GM21737 (cell line): ENCODE results near the gene TRANK1.
A peak's percentile ranks its signal among the peaks of the same experiment; 100 is the strongest.

Experiments used
- ATAC-seq: cut with Tn5 transposase; IDR thresholded peaks from one replicate; pipeline ENCODE4 v1.9.1; 2021; ENCODE audit warnings: mild to moderate bottlenecking, moderate library complexity; ENCODE audit not compliant: unreplicated experiment

Gene TRANK1

GRCh38 chr3:36859494-36859893, 85.4 kb downstream of the TRANK1 start:
- no peak for ATAC-seq

GRCh38 chr3:36852071-36852470, 92.8 kb downstream of the TRANK1 start:
- no peak for ATAC-seq

- no peak for ATAC-seq
These were observed 94.1 kb downstream of the TRANK1 start for GRCh38 chr3:36850743-36851142.

DNA sequence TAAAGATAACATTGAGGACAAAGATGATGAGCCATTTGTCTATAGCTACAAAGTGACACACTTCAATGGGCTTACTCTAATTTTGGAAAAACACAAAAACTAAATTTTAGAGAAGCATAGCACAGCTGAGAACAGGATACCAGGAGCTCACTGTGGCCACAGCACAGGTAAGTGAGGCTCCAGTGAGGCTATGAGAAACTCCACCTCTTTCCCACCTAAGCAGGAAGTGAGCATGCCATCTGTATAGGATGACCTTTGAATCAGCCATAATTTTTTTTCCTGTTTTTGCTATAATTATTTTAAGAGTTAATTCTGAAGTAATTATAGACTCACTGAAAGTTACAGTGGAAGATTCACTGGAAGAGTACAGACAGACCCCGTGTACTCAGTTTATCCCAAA, 98.4 kb downstream of the TRANK1 start:
- no peak for ATAC-seq

- ATAC-seq, result peak; percentile 87
These were observed 101.5 kb downstream of the TRANK1 start for GRCh38 chr3:36843065-36844051.

- ATAC-seq, result no peak
These were observed 102.6 kb downstream of the TRANK1 start for GRCh38 chr3:36842275-36842674.

DNA sequence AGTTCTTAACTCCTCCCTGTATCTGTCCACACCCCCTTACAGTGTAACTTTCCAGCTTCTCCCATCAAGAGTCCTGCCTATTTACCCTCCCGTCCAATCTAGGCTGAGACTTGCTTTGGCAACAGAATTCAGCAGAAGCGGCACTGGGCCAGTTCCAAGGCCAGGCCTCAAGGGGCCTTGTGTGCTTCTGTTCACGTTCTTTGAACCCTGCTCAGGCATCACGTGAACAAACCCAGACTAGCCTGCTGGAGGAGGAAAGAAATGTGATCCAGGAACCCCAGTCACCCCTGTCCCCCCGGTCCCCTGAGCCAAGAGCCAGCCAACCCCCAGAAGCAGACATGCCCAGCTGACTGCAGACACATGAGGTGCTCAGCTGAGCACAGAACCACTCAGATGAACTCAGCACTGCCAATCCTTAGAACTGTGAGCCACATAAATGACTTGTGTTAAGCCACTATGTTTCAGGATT, 104.4 kb downstream of the TRANK1 start:
- no peak for ATAC-seq

- no peak for ATAC-seq
These were observed 107.8 kb downstream of the TRANK1 start for GRCh38 chr3:36837089-36837488.

- ATAC-seq, result no peak
These were observed 111.6 kb downstream of the TRANK1 start for GRCh38 chr3:36833160-36833814.

DNA sequence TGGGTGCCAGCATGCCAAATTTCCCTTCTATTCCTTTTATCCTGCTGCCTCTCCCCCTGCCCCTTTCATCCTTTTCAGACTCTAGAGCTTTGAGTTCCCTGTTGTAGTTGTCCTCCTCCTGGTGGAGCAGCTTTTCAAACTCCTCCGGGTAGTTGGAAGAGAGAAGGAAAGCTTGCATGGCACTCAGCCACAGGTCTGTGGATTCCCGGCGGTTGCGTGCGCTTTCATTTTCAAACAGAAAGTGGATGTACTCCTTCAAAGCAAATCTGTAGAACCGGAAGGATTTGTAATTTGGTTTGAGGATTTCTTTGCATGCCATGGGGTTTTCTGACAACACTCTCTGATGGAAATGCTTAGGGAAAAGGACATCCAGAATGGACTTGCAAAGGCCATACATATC, 112.4 kb downstream of the TRANK1 start:
- ATAC-seq, result no peak

DNA sequence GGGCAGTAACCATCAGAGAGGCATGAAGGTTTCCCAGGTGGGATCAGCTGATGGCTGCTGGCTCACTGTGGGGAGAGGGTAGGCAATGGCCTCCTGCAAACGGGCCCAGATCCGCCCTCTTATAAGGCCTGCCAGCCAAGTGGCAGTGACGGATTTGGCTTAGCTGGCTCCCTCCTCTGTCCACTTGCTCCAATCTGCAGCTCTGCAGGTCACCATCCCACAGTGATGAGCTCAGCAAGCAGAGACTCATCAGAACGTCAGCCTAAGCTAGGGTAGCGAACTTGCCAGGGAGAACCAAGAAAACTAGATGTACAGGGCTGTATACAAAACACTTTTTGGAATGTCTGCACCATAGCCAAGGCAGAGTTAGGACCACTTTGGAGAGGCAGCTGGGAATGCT, 117.7 kb downstream of the TRANK1 start:
- ATAC-seq, result no peak

DNA sequence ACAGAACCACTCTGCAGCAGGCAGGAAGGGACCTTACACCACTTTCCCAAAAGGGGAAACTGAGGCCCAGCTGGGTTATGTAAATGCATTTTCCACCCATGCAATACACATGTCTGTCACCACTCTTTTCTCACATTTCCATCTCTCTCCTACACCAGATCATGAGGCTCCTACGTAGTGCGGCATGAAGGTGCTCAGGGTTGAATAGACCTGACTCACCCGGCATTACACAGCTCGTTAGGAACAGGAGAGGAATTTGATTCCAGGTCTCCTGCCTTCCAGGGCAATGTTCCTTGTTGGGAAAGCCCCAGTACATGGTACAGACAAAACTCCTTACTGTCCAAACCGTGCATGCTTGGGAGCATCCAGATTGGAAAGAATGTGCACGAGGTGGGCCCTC, 118.6 kb downstream of the TRANK1 start:
- no peak for ATAC-seq

DNA sequence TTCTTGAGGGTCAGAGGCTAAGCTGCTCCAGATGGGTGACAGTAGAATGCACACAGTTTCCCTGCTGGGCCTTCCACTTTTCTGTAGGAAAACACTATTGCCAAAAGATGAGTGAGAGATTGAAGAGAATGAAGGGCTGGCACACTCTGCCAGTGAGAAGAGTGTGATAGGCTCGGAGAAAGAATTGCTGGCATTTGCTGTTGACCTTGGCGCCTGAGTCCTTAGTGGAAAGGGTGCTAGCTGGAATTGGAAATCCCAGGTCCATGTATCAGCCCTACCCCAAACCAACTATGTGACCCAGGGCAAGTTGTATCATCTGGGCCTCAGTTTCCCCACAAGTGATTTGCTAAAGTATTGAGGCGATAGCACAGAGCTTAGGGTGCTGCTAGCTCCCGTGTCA, 120.4 kb downstream of the TRANK1 start:
- no peak for ATAC-seq

- ATAC-seq, result no peak
These were observed 121.0 kb downstream of the TRANK1 start for GRCh38 chr3:36823806-36824205.

DNA sequence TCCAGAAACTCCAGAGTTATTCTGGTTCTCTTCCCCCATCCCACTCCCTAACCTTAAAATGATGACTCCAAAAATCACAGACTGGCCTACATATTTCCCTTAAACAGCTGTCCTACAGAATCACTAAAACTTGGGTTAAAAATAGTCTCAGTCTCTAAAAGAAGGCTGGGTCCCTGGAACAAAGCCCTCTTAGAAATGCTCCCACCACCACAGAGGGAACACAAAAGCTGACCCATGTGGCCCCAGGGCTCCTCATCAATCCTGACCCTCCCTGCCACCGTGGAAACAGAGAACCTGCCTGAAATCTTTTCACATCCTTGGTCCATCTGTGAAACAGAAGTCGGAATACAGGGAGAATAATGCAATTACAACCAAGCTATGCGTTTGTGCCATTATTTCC, 124.8 kb downstream of the TRANK1 start:
- ATAC-seq, result no peak

- ATAC-seq, result no peak
These were observed 126.9 kb downstream of the TRANK1 start for GRCh38 chr3:36817806-36818533.

GRCh38 chr3:36815375-36815774, 129.5 kb downstream of the TRANK1 start:
- no peak for ATAC-seq

DNA sequence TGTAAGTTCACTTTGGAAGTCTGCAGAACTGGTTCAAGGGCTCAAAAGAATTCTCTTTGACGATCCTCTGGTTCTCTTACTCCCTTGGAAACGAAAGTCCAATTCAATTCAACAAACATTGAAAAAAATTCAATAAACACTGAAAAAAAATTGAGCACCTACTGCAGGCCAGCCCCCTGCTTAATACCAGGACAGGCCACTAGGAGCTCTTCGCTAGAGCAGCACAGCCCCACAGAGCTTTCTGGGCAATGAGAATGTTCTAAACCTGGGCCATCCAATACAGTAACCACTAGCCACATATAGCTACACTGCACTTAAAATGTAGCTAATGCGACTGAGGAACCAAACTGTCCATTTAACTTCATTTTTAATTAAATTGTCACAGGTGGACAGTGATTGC, 130.1 kb downstream of the TRANK1 start:
- no peak for ATAC-seq

- ATAC-seq, result no peak
These were observed 130.7 kb downstream of the TRANK1 start for GRCh38 chr3:36814066-36814717.

GRCh38 chr3:36813305-36813704, 131.5 kb downstream of the TRANK1 start:
- no peak for ATAC-seq

GRCh38 chr3:36812240-36812639, 132.6 kb downstream of the TRANK1 start:
- no peak for ATAC-seq
